Activated CD4-positive, alpha-beta T cell treated with anti-CD3 and anti-CD28 coated beads, Interleukin-2, amount 50 U/mL, for 48 hours (primary cell): ENCODE results near the gene UGCG.
"Not testable (repeated sequence)": the region's sequence is repeated elsewhere in the genome, so short reads cannot be mapped to it uniquely, and the experiment has no call there.

ENCODE experiments used
- DNase-seq, 2 experiments: peaks; one replicate each; pipeline ENCODE4 v3.0.0-alpha.2; 2020

UGCG gene

DNA sequence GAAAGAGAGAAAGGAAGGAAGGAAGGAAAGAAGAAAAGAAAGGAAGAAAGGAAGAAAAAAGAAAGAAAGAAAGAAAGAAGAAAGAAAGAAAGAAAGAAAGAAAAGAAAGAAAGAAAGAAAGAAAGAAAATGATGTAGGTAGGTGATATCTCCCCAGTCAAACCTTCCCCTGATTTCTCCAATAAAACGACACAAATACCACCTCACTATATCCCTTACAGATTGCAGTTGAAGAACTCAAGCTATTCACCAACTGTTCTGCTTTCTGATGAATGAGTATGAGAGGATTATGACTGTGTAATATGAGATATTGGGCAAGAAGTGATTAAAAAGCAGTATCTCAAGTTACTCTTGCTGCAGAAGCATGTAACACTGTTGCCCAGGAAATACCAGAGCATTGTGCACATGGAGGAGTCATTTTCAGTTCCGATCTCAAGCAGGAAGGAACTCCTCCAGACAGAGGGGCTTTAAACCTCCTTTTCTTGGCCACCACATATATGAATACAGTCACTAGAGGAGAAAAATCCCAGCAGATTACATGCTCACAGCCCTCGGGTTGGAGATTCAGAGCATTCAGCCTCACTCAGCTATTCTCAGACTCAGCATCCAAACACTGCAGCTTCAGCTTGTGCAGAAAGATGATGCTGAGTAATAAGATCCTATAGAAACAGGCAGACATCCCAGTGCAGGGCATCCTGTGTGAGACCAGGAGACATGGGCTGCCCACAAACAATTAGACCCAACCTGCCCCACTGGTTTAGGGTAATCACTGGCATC, 61.4 kb downstream of the UGCG start:
- DNase-seq: no peak

- no peak for DNase-seq
These were observed 63.1 kb downstream of the UGCG start for GRCh38 chr9:111959468-111960359.

GRCh38 chr9:111960485-111960884, 63.9 kb downstream of the UGCG start:
- not testable (repeated sequence) for DNase-seq

DNA sequence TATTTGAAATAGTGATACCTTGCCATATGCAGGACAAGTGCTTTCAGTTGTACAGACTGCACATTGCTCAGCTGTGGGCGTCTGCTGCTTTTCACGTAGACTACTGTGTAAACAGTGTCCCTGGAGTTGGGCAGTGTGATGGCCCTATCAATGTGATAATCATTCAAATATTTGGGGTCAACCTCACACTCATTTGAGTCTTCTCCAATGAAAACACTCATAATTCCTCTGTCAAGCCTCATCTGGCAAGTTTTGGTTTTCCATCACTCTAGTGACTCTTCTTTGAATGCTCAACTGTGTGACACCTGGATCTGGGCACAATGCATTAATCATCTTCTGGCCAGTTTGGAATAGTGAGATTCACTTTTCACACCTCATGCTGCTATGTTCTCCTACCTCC, 64.4 kb downstream of the UGCG start:
- no peak for DNase-seq

- no peak for DNase-seq
These were observed 65.0 kb downstream of the UGCG start for GRCh38 chr9:111961575-111961974.

- no peak for DNase-seq
These were observed 65.4 kb downstream of the UGCG start for GRCh38 chr9:111962021-111962420.

GRCh38 chr9:111963995-111964394, 67.4 kb downstream of the UGCG start:
- DNase-seq: no peak

DNA sequence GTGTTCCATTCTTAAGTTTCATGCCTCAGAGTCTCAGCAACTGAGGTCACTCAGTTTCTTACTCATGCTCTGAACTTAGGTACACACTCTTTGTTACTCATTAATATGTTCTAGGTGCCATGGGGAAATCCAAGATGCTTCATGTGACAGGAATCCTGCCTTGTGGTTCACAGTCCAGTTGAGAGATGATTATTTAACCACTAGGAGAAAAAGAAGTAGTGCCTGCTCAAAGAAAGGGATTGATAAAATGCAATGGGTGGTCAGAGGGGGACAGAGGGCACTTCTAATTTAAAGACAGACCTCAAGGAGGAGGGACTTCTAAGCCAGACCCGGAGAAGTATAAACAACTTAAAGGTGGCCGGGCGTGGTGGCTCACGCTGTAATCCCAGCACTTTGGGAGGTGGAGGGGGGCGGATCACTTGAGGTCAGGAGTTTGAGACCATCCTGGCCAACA, 69.0 kb downstream of the UGCG start:
- no peak for DNase-seq

DNA sequence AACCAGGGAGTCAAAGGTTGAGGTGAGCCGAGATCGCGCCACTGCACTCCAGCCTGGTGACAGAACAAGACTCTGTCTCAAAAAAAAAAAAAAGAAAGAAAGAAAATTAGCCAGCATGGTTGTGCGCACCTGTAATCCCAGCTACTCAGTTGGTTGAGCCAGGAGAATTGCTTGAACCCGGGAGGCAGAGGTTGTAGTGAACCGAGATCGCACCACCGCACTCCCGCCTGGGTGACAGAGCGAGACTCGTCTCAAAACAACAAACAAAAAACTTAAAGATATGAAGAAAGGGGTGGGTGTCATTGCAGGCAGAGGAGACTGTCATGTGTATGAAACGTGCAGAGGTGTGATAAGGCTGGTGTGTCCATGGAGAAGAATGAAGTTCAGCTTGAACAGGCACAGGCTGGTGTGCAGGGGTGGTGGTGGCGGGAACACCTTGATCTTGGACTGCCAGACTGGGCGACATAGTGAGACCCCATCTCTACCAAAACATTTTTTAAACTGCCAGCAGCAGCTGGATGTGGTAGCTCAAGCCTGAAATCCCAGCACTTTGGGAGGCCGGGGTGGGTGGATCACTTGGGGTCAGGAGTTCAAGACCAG, 69.6 kb downstream of the UGCG start:
- DNase-seq: no peak

DNA sequence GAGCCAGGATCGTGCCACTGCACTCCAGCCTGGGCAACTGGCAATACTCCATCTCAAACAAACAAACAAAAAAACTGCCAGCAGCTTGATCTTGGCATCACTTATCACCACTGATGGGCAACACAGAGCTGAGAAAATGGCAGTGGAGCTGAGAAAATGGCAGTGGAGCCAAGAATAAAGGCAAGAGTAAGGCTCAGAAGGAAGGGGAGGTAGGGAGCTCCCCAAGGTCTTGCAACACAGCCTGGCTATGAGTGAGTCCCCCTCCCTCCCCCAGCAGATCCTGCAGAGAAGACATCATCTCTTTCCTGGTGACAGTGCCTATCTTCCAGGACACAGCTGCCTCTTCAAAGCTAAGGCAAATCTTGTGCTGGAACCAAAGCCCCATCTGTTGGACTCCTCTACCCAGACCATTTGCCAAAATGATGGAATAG, 70.3 kb downstream of the UGCG start:
- DNase-seq: no peak

DNA sequence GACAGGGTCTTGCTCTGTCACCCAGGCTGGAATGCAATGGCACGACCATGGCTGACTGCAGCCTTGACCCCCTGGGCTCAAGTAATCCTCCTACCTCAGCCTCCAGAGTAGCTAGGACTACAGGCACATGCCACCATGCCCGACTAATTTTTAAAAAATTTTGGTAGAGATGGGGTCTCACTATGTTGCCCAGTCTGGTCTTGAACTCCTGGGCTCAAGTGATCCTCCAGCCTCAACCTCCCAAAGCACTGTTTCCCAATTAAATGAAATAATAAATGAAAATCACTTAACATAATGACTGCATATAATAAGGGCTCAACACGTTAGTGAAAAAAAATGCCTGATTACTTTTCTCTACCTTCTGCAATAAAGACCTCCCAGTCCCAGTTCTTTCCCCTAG, 71.0 kb downstream of the UGCG start:
- DNase-seq: no peak

- no peak for DNase-seq
These were observed 72.4 kb downstream of the UGCG start for GRCh38 chr9:111969061-111969460.

GRCh38 chr9:111969622-111970021, 73.0 kb downstream of the UGCG start:
- DNase-seq: no peak

DNA sequence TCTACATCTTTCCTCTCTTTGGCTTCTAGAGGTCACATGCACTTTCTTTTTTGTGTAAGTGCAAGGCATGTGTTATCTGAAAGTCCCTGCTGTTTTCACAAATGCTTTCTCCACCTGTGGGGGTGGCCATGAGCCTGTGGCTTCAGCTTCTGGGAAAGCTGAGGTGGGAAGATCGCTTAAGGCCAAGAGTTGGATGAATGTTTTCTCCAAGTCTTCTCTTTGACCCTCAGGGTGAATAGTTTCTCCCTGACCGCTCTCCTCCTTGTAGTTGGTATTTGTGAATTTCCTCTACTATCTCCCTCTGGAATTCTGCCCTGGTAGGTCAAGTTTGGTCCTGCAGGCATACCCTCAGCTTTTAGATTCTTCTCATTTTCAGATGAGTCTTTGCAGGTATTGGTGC, 74.2 kb downstream of the UGCG start:
- no peak for DNase-seq

GRCh38 chr9:111974092-111974681, 77.6 kb downstream of the UGCG start:
- no peak for DNase-seq

GRCh38 chr9:111975709-111976108, 79.1 kb downstream of the UGCG start:
- peak in 1 of 2 experiments; percentile 30 for DNase-seq

DNA sequence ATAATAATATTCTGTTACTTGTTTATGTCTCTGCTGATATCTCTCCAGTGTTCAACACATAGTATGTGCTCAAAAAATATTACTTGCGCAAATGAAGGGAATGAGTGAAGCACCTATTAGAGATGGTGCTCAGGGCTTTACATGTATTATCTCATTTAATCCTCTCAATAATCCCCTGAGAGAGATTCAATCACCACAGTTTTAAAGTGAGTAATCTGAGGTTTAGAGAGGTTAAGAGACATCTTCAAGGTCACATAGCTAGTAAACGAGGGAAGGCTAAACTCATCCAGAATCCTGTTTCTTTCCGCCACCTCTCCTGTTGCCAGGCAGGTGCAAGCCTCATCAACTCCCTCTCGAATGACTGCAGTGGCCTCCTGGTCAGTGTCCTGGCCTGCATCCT, 82.0 kb downstream of the UGCG start:
- no peak for DNase-seq

DNA sequence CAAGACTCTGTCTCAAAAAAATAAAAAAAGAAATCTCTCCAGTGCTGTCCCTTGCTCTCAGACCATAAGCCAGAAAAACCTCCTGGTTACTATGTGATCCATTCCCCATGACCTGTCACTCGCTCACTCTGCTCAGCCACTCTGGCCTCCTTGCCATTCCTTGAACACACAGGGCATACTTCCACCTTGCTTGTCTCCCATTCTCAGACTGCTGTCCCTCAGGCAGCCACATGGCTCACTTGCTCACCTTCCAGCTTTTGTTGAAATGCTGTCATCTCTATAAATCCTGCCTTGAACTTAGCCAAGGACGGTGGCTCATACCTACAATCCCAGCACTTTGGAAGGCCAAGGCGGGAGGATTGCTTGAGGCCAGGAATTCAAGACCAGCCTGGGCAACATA, 82.9 kb downstream of the UGCG start:
- DNase-seq: no peak

GRCh38 chr9:111980398-111980797, 83.8 kb downstream of the UGCG start:
- DNase-seq: no peak

DNA sequence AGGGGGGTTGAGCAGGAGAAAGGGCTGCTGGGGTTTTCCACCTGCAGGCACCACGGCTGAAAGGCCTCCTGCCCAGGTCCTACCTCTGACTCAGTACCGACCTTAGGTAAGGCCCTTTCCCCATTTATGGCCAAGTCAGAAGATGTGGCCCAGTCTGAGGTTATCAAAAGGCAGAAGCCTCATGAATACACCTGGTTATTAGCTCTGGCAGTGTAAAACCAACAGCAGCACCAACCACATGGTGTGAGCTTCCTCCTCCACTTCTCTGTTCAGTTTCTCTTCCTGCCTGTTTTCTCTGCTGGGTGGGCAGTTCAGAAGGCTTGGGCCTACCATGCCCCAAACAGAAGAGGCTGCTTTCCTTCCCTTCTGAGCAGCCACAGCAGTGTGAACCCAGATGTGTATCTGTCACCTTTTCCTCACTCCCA, 86.9 kb downstream of the UGCG start:
- DNase-seq: no peak

- no peak for DNase-seq
These were observed 87.6 kb downstream of the UGCG start for GRCh38 chr9:111984086-111984802.
